GM12878 (cell line): Measurements from ENCODE around the gene EYA2.

Experiments
- EP300 ChIP-seq, 2 experiments: fragments of 150-350 bp in 1 of 2; IDR thresholded peaks; 2 replicates each; pipeline ENCODE4 v1.6.1; 2011 to 2012; ENCODE audit warnings: low read depth in 2 of 2, low read length in 2 of 2, borderline replicate concordance in 1 of 2, improper control_type of control experiment in 1 of 2, inconsistent platforms in 1 of 2; ENCODE audit not compliant: control insufficient read depth in 1 of 2
- JUND ChIP-seq: IDR thresholded peaks from 2 replicates; pipeline ENCODE4 v1.6.1; 2012; ENCODE audit warnings: low read depth, mild to moderate bottlenecking, low read length, improper control_type of control experiment, moderate library complexity
- RCOR1 ChIP-seq: conservative IDR thresholded peaks from 2 replicates; pipeline ENCODE4 v1.6.1; 2012; ENCODE audit warnings: low read depth, low read length, improper control_type of control experiment
- SUZ12 ChIP-seq: fragments of 200-600 bp; sonication (generic); IDR thresholded peaks from one replicate; pipeline ENCODE4 v1.6.1; 2018; ENCODE audit warnings: antibody characterized with exemption, mild to moderate bottlenecking; ENCODE audit not compliant: unreplicated experiment

DNA sequence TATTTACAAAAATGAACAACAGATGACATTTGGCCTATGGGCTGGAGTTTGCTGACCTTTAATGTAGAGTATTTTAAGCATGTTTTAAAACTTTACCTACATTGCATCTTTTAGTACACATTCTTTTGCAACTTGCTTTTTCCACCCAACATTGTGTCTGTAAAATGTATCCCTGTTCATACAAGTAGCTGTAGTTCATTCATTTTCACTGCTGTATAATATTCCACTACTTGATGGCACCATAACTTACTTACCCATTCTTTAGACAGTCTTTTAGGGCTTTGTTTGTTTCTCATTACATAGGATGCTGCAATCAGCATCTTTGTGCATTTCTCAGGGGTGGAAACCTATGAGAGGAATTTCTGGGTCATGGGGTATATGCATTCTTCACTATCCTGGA lies 115.1 kb downstream of the EYA2 start:
- TF ChIP-seq SUZ12, result no peak
- no peak for TF ChIP-seq EP300 (IDR thresholded peaks at IDR 0.05; ENCODE audit: borderline replicate concordance in 1 of 2, control insufficient read depth in 1 of 2, low read depth in 2 of 2, low read length in 2 of 2)
- no peak for TF ChIP-seq JUND
- no peak for TF ChIP-seq RCOR1
